Activated CD8-positive, alpha-beta memory T cell treated with anti-CD3 and anti-CD28 coated beads, Interleukin-2, amount 50 U/mL, for 1 hour (primary cell): ENCODE measurements around the gene LILRB4.
"Not testable (repeated sequence)": the region's sequence is repeated elsewhere in the genome, so short reads cannot be mapped to it uniquely, and the experiment has no call there.

Source experiments
- DNase-seq: peaks from one replicate; pipeline ENCODE4 v3.0.0-alpha.2; 2020; ENCODE audit errors: extremely low read depth

The LILRB4 gene

DNA sequence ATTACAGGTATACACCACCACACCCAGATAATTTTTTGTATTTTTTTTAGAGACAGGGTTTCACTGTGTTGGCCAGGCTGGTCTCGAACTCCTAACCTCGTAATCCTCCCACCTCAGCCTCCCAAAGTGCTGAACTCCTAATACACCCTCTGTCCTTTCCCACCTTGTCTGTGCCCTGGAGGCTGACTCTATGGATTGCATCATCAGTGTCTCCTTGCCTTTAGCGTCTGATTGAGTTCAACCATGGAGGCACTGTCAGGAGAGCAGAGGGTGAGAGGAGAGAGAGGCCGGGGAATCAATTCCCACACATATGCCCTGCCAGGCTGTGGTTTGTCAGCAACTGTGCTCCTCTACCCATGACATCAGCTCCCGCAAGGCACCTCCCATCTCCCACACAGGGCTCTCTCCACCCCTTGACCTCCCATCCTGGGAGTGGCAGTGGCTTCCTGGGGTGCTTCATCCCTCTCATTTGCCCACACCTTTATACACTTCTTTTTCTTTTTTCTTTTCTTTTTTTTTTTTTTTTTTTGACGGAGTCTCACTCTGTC is 12.6 kb upstream of the LILRB4 start:
- DNase-seq = no peak

DNA sequence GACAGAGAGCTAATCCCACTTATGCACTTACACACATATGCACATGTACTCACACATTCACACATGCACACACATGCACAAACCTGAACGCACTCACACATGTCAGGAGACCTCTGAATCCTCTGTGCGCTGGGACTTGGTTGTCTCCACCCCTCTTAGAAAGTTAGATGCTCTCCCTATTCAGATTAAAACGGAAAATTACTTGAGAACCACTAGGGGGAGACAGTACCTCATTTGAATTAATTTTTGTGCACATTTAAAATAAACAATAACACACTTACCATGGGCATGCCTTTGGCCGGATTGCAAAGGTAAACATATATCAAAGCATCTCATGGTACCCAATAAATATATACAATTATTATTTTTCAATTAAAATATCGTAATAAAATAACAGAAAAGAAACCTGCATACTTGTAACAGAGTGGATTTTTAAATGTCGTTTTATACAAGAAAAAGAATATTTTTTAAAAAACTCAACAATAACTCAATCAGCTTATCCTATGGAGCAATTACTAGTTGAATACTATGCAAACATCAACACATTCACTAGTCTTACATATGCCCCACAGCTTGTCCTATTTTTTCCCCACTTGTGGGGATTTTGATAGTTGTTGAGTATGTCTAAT is 9.5 kb upstream of the LILRB4 start:
- DNase-seq = no peak

DNA sequence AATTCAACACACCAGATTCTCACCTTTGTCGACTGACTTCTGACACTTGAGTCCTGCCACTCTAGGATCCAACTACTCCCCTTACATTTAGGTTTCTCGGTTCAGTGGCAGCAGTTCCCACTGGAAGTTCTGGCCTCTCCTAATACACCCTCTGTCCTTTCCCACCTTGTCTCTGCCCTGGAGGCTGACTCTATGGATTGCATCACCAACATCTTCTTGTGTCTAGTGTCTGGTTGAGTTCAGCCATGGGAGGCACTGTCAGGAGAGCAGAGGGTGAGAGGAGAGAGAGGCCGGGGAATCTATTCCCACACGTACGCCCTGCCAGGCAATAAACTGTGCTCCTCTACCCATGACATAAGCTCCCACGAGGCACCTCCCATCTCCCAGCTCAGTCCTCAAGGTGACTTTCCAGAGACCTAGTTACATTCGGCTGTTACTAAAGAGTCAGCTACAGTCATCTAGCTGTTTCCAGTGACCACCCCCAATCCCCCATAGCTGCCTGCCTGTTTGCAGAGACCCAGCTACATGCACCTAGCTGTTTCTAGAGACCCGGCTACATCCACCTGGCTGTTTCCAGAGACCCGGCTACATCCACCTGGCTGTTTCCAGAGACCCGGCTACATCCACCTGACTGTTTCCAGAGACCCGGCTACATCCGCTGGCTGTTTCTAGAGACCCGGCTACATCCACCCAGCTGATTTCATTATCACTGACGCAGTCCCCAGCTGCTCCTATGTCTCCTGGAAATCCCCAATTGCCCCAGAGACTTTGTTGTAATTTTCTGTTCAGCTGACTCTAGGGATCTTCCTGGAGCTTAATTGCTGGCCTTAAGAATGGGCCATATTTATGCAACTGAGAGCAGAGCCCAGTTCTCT is 8.1 kb upstream of the LILRB4 start:
- no peak for DNase-seq

DNA sequence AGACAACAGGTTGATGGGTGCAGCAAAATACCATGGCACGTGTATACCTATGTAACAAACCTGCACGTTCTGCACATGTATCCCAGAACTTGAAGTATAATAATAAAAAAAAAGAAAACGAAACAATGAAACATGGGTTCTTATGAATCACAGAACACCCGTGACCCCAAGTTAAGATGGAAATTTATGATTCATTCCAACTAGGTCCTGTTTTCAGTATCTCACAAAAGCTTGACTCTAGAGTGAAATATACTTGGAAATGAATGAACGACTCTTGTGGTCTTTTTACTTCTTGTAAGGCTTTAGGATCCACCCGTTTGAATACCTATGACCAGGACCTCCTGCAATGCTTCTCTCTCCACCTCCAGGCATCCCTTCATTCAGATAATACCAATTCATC is 3.5 kb upstream of the LILRB4 start:
- no peak for DNase-seq

DNA sequence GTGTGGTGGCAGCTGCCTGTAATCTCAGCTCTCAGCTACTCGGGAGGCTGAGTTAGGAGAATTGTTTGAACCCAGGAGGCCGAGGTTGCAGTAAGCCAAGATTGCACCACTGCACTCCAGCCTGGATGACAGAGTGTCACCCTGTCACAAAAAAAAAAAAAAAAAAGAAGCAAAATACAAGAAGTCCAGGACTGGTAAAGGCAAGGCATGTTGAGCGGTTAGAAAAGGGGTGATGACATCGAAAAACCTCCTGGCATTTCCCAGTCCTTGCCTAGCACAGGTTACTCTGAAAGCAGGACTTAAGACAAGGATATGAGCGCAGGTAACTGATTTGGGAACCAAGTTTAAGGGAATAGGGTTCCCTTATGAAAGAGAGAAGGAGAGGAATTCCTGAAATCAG is 2.5 kb upstream of the LILRB4 start:
- no peak for DNase-seq

DNA sequence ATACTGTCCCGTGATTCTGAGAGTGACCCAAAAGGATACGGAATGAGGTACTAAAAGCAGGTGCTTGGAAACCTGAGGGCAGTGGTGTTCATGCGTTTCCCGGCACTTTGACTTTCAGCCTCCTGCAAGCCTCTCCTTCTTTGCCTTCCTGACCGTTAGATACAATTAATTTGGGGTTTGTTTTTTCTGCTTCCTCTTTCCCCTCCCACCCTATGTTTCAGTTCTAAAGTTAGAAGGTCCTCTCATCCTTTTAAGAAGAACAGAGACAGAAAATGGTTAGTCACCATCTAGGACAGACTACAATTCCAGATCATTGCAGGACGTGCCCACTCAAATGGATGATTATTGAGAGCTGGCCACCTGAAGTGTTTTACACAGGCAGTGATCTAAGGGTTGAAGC is 1.8 kb upstream of the LILRB4 start:
- no peak for DNase-seq

DNA sequence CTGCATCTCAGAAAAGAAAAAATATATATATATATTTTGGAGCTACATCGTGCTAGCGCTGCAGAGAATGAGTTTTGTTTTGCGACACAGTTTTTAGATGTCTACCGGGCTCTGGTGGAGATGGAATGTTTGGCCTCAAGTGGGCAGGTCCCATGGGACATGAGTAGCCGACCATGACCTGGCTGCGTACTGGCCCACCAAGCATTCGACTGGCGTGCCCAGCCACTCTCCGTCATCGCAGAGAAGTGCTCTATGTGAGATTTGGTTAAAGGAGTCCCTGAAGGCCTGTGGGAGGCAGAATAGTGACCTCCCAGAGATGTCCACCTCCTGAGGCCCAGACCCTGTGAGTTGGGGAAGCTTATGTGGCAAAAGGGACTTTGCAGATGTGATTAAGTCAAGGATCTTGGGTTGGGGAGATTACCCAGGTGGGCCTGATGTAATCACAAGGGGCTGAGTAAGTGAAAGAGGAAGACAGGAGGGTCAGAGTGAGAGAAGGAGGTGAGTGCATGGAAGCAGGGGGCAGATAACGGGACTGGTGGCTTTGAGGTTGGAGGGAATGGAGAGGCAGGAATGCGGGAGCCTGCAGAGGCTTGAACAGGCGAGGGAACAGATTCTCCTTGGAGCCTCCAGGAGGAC is 821 bp upstream of the LILRB4 start:
- no peak for DNase-seq

DNA sequence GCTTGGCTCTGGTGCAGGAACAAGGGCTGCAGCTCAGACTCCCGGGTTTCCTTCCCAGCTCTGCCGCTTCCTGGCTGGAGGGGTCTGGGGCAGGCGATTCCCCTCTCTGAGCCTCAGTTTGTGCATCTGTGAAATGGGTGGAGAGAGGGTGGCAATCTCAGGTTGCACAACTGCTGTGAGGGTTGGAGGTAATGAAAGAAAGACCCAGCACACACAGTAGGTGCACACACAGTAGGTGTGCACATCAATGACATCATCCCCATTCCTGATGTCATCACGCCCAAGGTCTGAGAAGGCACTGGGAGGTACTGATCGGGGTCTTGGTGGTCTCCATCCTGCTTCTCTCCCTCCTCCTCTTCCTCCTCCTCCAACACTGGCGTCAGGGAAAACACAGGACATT is 2.7 kb downstream of the LILRB4 start:
- no peak for DNase-seq

DNA sequence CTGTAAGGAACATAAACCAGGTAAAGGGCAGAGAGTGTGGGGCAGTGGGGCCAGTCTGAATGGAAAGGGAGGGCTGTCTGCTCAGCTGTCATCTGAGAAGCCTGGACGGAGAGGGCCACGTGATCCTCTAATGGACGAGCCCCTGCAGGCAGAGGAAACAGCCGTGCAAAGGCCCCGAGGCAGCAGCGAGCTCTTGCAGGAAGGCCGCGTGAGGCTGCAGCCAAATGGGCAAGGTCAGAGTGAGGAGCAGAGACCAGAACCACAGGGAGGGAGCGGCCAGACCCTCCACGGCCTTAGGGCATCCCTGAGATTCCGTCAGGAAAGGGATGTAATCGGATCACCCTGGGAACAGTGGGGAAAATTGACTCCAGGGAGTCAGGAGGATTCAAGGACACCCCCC is 4.4 kb downstream of the LILRB4 start:
- DNase-seq = no peak

DNA sequence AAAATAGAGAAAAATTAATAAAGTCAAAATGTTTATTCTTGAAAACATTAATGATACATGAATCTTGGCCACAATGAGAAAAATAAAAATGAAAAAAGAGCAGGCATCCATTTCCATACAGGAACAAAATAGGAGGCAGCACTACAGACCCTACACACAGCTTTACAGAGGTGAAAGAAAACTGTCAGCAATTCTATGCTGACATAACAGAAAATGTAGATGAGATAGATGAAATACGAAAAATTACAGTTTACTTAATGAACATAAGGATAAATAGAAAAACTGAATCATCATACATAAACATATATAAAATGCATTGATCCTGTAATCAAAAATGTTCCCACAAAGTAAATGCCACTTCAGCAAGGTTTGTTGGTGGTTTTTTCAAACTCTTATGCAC is 5.6 kb downstream of the LILRB4 start:
- no peak for DNase-seq

DNA sequence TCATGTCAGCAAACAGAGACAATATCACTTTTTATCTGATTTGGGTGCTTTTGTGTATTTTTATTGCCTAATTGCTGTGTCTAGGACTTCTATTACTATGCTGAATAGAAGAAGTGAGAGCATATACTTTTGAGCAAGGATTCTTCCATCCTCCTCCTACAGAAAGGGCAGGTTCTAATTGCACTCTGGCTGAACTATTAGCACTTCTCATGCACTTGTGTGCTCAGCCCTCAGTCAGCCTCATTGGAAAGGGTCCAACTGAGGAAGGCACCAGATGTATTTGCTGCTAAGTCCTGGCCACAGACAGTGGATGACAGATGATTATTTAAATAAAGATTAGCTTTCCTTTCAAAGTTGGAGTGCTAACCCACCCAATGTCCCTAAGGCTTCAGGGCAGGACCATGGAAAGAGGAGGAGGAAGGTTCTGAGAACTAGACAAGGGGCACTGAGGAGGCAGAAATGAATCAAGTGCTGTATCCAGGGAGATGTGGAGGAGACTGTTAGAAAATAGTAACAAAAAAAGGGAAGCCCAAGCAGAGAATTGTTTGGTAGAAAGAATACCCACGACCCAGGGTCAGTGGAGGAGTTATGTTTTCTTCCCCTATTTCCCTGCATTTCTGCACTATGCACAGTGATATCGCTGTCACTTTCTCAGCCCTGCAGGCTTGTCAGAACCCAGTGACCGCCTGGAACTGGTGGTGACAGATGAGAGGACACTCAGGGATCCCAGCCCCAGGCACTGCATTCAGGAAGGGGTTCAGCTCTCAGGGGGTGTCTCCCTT is 8.0 kb downstream of the LILRB4 start:
- no peak for DNase-seq

DNA sequence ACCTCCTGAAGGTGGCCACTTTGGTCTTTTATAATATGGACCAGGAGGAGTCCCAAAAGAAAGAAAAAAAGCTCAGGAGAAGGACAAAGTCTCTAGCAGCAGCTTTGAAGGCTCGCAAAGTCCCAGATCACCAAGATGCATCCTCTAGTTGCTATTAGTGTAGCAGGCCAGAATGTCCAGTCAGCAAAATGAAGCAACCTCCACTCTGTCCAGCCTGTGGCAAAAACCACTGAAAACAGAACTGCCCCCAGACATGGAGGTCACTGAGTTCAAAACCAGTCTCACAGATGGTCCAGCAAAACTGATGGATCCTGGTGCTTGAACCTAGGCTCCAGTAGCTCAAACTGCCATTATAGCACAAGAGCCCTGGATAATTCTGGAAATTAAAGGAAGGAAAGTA is 10.4 kb downstream of the LILRB4 start:
- DNase-seq = no peak

DNA sequence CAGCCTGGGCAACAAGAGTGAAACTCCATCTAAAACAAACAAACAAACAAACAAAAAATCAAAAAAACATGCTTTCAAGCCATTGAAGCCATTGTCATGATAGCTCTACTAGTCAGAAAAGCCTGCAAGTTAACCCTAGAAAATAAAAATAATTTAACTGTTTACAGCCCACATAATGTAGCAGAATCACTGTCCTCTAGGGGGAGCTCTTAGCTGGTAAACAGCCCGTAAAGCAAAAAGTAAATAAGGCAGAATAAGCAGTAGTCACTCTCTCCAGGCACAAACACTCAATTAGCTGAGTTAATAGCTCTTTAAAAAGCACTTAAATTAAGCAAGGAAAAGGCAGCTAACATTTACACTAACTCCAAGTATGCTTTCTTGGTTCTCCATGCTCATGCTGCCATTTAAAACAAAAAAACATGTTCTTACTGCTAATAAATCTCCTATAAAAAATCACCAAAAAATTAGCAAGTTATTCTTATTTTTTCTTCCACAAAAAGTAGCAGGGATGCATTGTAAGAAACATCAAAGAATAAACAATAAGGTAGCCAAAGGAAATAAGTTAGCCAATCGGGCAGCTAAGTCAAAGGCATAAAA is 11.3 kb downstream of the LILRB4 start:
- DNase-seq = no peak

DNA sequence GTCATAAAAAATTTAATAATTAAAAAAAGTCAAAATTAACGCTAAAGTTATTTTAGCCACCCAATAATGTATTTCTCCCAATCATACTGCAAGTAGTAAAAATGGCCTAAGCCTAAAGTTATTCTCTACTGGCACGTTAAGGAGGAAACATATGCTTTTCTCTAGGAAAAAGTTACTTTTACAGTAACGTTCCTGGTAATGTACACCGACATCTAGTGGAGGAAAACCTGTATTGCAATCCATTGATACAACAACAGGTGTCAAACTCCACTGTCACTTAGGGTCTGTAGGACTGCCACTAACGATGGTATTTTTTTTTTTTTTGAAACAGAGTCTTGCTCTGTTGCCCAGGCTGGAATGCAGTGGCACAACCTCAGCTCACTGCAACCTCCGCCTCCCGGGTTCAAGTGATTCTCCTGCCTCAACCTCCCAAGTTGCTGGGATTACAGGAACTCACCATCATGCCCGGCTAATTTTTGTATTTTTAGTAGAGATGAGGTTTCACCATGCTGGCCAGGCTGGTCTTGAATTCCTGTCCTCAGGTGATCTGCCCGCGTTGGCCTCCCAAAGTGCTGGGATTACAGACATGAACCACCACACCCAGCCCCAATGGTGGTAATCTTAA is 13.5 kb downstream of the LILRB4 start:
- not testable (repeated sequence) for DNase-seq

DNA sequence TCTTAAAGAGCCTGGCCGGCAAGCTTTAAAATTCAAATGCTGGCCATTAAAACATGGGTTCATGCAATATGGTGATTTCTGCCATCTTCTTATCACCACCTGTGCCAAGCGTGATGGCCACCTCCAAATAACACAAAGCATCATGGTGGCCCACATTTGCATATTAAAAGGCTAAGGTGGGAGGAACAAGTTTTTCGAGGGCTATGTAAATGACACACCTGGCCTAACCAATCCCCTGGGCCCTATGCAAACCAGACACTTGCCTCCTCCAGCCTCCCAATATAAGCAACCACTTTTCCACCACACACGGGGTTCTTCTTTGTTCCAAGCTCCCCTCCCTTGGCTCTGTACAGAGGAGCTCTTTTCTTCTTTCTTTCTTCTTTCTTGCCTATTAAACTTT is 14.4 kb downstream of the LILRB4 start:
- DNase-seq = no peak

DNA sequence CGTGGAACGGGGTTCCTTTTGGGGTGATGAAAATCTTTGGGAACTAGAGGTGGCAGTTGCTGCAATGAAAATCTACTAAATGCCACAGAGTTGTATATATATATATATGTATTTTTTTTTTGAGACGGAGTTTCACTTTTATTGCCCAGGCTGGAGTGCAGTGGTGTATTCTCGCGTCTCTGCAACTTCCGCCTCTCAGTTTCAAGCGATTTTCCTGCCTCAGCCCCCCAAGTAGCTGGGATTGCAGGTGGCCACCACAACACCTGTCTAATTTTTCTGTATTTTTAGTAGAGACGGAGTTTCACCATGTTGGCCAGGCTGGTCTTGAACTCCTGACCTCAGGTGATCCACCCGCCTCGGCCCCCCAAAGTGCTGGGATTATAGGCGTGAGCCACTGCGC is 18.8 kb downstream of the LILRB4 start:
- DNase-seq = not testable (repeated sequence)

DNA sequence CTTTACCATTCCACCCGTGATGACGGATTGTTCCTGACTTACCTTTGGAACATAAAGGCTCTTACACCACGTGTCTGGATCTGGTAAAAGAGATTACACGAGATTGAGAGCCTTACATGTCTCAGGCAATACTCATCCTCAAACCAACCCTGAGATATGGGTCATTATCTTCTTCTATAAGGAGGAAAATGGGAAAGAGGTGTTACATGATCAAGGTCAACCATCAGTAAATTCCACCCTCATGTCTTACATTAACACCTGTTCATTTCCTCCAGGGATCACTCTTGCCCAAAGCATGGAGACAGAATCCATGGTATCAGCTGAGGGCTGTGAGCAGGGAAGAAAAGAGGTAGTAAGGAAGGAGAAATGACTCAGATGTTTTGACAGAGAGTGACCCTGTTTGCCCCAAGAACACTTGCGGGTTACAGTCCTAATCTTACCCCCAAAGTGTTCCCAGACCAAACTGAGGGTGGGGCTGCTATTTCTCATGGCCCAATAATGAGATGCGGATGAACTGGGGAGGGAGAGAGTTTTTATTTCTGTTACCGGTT is 19.6 kb downstream of the LILRB4 start:
- no peak for DNase-seq

DNA sequence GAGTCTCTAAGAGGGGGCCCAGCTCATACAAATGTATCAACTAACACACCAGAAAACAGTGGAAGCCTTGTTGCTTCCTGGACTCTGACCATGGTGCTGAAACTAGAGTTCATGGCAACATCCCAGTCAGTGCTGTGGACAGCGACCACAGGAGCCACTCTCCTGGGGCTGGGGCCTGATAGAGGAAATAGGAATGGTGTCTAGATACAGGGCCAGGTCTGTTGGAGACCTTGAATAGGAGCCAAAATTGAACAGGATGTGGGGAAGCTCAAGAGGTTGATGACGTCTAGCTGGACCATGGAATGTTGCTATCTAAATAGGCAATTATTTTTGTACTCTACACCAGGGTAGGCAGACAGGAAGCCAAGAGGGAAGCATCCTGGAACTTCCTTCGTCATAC is 21.7 kb downstream of the LILRB4 start:
- DNase-seq = no peak

DNA sequence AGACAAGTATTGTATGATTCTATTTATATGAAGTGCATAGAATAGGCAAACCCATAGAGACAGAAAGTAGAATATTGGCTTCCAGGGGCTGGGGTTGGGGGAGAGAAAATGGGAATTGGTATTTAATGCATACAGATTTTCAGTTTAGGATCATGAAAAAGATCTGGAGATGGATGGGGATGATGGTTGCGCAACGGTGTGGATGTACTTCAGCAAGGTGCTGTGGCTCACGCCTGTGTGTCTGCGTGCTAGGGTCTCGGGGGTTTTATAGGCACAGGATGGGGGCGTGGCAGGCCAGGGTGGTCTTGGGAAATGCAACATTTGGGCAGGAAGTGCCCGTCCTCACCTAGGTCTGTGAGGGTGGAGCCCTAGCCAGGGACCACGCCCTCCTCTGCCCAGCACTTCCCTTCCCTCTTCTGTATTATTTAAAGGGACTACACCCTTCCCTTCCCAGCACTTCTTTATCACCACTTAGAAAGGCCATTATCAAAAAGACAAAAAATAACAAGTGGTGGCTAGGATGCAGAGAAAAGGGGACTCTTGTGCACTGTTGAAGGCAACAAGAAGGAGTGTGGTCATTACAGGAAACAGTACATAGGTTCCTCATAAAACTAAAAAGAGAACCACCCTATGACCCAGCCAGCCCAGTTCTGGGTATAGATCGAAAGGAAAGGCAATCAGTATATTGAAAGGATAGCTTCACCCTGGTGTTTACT is 29.0 kb downstream of the LILRB4 start:
- no peak for DNase-seq

DNA sequence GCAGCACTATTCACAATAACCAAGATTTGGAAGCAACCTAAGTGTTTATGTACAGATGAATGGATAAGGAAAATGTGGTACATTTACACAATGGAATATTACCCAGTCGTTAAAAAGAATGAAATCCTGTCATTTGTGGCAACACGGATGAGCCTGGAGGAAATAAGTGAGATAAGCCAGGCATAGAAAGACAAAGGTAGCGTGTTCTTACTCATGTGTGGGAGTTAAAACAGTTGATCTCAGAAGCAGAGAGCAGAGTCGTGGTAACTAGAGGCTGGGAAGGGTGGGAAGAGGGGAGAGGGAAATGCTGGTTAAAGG is 29.5 kb downstream of the LILRB4 start:
- no peak for DNase-seq
